GM12873 (cell line): ENCODE data around the gene CDH22.

Experiments
- CTCF ChIP-seq: IDR thresholded peaks from 2 replicates; pipeline ENCODE4 v1.5.1; 2012; ENCODE audit warnings: low read depth, mild to moderate bottlenecking, moderate library complexity, low read length, control low read depth; ENCODE audit not compliant: insufficient read depth; ENCODE audit errors: missing control alignments

Gene CDH22

DNA sequence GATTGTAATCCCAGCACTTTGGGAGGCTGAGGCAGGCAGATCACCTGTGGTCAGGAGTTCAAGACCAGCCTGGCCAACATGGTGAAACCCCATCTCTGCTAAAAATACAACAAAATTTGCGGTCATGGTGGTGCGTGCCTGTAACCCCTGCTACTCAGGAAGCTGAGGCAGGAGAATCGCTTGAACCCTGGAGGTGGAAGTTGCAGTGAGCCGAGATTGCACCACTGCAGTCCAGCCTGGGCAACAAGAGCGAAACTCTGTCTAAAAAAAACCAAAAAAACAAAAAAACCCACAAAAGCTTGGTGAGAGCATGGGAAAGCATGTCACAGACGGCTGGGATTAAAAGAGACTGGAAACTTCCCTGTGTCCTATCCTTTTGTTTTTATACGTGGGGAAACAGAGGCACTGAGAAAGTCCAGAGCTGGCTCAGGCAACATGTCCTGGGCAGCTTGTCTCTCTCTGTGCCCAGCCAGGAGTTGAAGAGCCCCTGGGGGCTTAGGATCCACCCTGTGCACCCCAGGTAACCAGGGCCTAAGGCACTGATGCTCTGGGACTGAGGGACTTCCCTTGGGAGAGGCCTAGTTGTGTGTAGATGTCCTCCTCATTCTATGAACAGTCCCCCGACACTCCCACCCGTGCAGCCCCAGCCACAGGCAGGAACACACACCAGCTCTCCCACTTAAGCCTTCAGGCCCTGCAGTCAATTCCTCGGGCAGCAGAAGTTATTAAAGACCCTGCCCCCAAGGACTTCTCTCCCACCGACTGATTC, 174.2 kb downstream of the CDH22 start:
- no peak for TF ChIP-seq CTCF

DNA sequence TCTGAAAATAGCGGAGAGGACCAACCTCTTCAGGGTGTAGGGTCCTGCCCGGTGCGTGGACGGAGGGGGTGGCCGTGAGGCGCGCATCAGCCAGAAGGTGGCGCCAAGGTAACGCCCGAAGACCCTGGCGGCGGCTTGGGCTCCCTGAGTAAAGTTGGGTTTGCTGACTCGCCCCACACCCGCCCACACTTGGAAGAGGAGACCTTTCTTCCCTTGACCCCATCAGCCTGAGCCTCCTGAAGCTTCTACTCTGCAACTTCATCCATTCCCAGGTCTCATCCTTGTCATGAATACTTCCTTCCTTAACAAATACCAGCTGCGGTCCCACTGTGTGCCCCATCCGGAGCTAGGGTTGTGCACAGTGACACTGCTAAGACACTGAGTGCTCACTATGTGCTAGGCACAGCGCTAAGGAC, 175.6 kb downstream of the CDH22 start:
- peak; percentile 91 for TF ChIP-seq CTCF

DNA sequence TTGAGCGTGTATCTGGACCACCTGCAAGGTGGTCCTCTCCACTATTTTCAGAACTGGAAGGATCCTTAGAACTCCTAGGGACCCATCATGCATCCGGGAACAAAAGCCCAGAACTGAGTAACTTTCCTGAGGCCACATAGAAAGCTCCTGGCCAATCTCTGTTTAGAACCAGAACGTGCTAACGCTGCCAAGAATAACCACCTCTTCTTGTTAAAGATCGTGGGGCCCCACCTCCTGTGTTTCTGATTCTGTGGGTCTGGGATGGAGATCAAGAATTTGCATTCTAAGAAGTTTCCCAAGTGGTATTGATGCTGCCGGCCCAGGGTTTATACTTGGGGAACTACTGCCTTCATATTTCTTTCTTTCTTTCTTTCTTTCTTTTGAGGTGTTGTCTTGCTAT, 176.9 kb downstream of the CDH22 start:
- no peak for TF ChIP-seq CTCF

GRCh38 chr20:46130534-46130933, 177.8 kb downstream of the CDH22 start:
- TF ChIP-seq CTCF: no peak

- peak; percentile 8 for TF ChIP-seq CTCF
Measured at GRCh38 chr20:46129955-46130481, 178.3 kb downstream of the CDH22 start.

- TF ChIP-seq CTCF: peak; percentile 60
Measured at GRCh38 chr20:46128310-46129151, 179.8 kb downstream of the CDH22 start.

- no peak for TF ChIP-seq CTCF
Measured at GRCh38 chr20:46127396-46128010, 180.8 kb downstream of the CDH22 start.
